ENCODE data around the gene KLHDC1.
"Not testable (repeated sequence)": the region's sequence is repeated elsewhere in the genome, so short reads cannot be mapped to it uniquely, and the experiment has no call there.

KLHDC1 gene

GRCh38 chr14:49727171-49727570 is 34.3 kb downstream of the KLHDC1 start:
- no peak for ATAC-seq
- no peak for DNase-seq

GRCh38 chr14:49732896-49733295 is 40.0 kb downstream of the KLHDC1 start:
- DNase-seq: no peak

GRCh38 chr14:49733836-49734235 is 40.9 kb downstream of the KLHDC1 start:
- no peak for ATAC-seq
- no peak for DNase-seq

More at GRCh38 chr14:49732896-49733295, 40.0 kb downstream of the KLHDC1 start:
- no peak for ATAC-seq

GRCh38 chr14:49735669-49736068 is 42.7 kb downstream of the KLHDC1 start:
- DNase-seq, ATAC-seq: not testable (repeated sequence)

GRCh38 chr14:49745191-49745590 is 52.3 kb downstream of the KLHDC1 start:
- no peak for ATAC-seq

GRCh38 chr14:49746476-49746875 is 53.6 kb downstream of the KLHDC1 start:
- ATAC-seq, DNase-seq: not testable (repeated sequence)

More at GRCh38 chr14:49745191-49745590, 52.3 kb downstream of the KLHDC1 start:
- no peak for DNase-seq

- ATAC-seq: no peak
- DNase-seq: no peak
Observed at GRCh38 chr14:49754570-49755097, 61.7 kb downstream of the KLHDC1 start.

GRCh38 chr14:49755378-49755777 is 62.5 kb downstream of the KLHDC1 start:
- DNase-seq (no peak), ATAC-seq (no peak)

GRCh38 chr14:49761839-49762551 is 69.1 kb downstream of the KLHDC1 start:
- no peak for ATAC-seq
- DNase-seq: no peak

- ATAC-seq: no peak
- no peak for DNase-seq
Observed at GRCh38 chr14:49766839-49767238, 73.9 kb downstream of the KLHDC1 start.

- ATAC-seq (no peak), DNase-seq (no peak)
Observed at GRCh38 chr14:49767270-49767570, 74.3 kb downstream of the KLHDC1 start.

GRCh38 chr14:49767571-49768300 is 74.8 kb downstream of the KLHDC1 start, which contains the start of gene KLHDC2:
Gene KLHDC2, plus strand, starts transcription at chr14:49768153. Its CDS starts 316 bp downstream, at chr14:49768469.
- ATAC-seq (peak; percentile 89), DNase-seq (peak; percentile 92)

- peak; percentile 76 for DNase-seq
- peak; percentile 75 for ATAC-seq
Observed at GRCh38 chr14:49768301-49769121, 75.6 kb downstream of the KLHDC1 start.

- no peak for ATAC-seq
- DNase-seq: no peak
Observed at GRCh38 chr14:49769171-49769570, 76.3 kb downstream of the KLHDC1 start.

- DNase-seq: no peak
- no peak for ATAC-seq
Observed at GRCh38 chr14:49769581-49770211, 76.8 kb downstream of the KLHDC1 start.

GRCh38 chr14:49770212-49770817 is 77.4 kb downstream of the KLHDC1 start:
- ATAC-seq (no peak), DNase-seq (no peak)

GRCh38 chr14:49771691-49772090 is 78.8 kb downstream of the KLHDC1 start:
- ATAC-seq, DNase-seq: not testable (repeated sequence)

GRCh38 chr14:49774106-49774505 is 81.2 kb downstream of the KLHDC1 start:
- no peak for ATAC-seq
- DNase-seq: no peak

- ATAC-seq: no peak
- DNase-seq: no peak
Observed at GRCh38 chr14:49778421-49778820, 85.5 kb downstream of the KLHDC1 start.

- not testable (repeated sequence) for DNase-seq, ATAC-seq
Observed at GRCh38 chr14:49781040-49781439, 88.1 kb downstream of the KLHDC1 start.

GRCh38 chr14:49783394-49784014 is 90.6 kb downstream of the KLHDC1 start:
- DNase-seq (no peak), ATAC-seq (no peak)

All from stimulated activated naive CD8-positive, alpha-beta T cell treated with anti-CD3 and anti-CD28 coated beads, Interleukin-15, Interleukin-2, amounts not matched to agents 100 U/mL and 50 U/mL, for 24 hours (primary cell).